Trophoblast cell (in vitro differentiated cells and primary cell): ENCODE data around the gene RAG1.

ENCODE experiments used
- DNase-seq, 2 donors: peaks; one replicate each; pipeline ENCODE4 v3.0.0-alpha.2; 2016
- H2AFZ ChIP-seq: 2 replicates; pipeline ENCODE4 v1.6.1; 2013; ENCODE audit warnings: low read length, moderate library complexity, mild to moderate bottlenecking; ENCODE audit not compliant: insufficient read depth, poor library complexity
- H2AK5ac ChIP-seq: 2 replicates; pipeline ENCODE4 v1.6.1; 2013; ENCODE audit warnings: mild to moderate bottlenecking, low read length
- H2BK120ac ChIP-seq: 2 replicates; pipeline ENCODE4 v1.6.1; 2013; ENCODE audit warnings: low read length, mild to moderate bottlenecking, moderate library complexity; ENCODE audit not compliant: insufficient read depth, poor library complexity
- H2BK12ac ChIP-seq: 2 replicates; pipeline ENCODE4 v1.6.1; 2013; ENCODE audit warnings: mild to moderate bottlenecking, low read length, moderate library complexity
- H2BK5ac ChIP-seq: 2 replicates; pipeline ENCODE4 v1.6.1; 2013; ENCODE audit warnings: low read length, low read depth, moderate library complexity, mild to moderate bottlenecking; ENCODE audit not compliant: poor library complexity
- H3K14ac ChIP-seq: 2 replicates; pipeline ENCODE4 v1.6.1; 2013; ENCODE audit warnings: mild to moderate bottlenecking, low read length
- H3K18ac ChIP-seq: 2 replicates; pipeline ENCODE4 v1.6.1; 2013; ENCODE audit warnings: mild to moderate bottlenecking, low read length
- H3K23ac ChIP-seq: 2 replicates; pipeline ENCODE4 v1.6.1; 2013; ENCODE audit warnings: low read length
- H3K27ac ChIP-seq: 2 replicates; pipeline ENCODE4 v1.5.1; 2013; ENCODE audit warnings: low read depth, mild to moderate bottlenecking, inconsistent platforms, low read length, moderate library complexity
- H3K27me3 ChIP-seq: 2 replicates; pipeline ENCODE4 v1.6.1; 2013; ENCODE audit warnings: inconsistent platforms, mild to moderate bottlenecking, low read length, moderate library complexity; ENCODE audit not compliant: insufficient read depth
- H3K36me3 ChIP-seq, 2 experiments: 1 replicate in 1 of 2; 2 replicates in 1 of 2; pipeline ENCODE4 v1.6.1; 2013; ENCODE audit warnings: low read length in 2 of 2, mild to moderate bottlenecking in 2 of 2, moderate library complexity in 1 of 2; ENCODE audit not compliant: insufficient read depth in 2 of 2, control insufficient read depth in 1 of 2
- H3K4ac ChIP-seq: 2 replicates; pipeline ENCODE4 v1.6.1; 2013; ENCODE audit warnings: low read depth, mild to moderate bottlenecking, low read length, moderate library complexity
- H3K4me1 ChIP-seq, 2 experiments: 1 replicate in 1 of 2; 2 replicates in 1 of 2; pipeline ENCODE4 v1.6.1; 2013; ENCODE audit warnings: low read length in 2 of 2, mild to moderate bottlenecking in 2 of 2, moderate library complexity in 1 of 2; ENCODE audit not compliant: insufficient read depth in 2 of 2, control insufficient read depth in 1 of 2
- H3K4me2 ChIP-seq: 2 replicates; pipeline ENCODE4 v1.6.1; 2013; ENCODE audit warnings: inconsistent platforms, mild to moderate bottlenecking, low read length, moderate library complexity
- H3K4me3 ChIP-seq: 2 replicates; pipeline ENCODE4 v1.5.1; 2013; ENCODE audit warnings: mild to moderate bottlenecking, low read depth, low read length, inconsistent platforms
- H3K79me1 ChIP-seq: one replicate; pipeline ENCODE4 v1.6.1; 2013; ENCODE audit warnings: low read length
- H3K79me2 ChIP-seq: 2 replicates; pipeline ENCODE4 v1.6.1; 2013; ENCODE audit warnings: low read length, mild to moderate bottlenecking; ENCODE audit not compliant: control insufficient read depth, insufficient read depth, poor library complexity
- H3K9ac ChIP-seq: 2 replicates; pipeline ENCODE4 v1.6.1; 2013; ENCODE audit warnings: mild to moderate bottlenecking, low read length
- H3K9me3 ChIP-seq: 2 replicates; pipeline ENCODE4 v1.6.1; 2013; ENCODE audit warnings: low read depth, mild to moderate bottlenecking, control low read depth, inconsistent platforms, low read length; ENCODE audit not compliant: insufficient read depth
- H4K12ac ChIP-seq: 2 replicates; pipeline ENCODE4 v1.6.1; 2013; ENCODE audit warnings: low read depth, mild to moderate bottlenecking, low read length, moderate library complexity
- H4K8ac ChIP-seq: 2 replicates; pipeline ENCODE4 v1.6.1; 2013; ENCODE audit warnings: low read depth, mild to moderate bottlenecking, low read length, moderate library complexity
- H4K91ac ChIP-seq: one replicate; pipeline ENCODE4 v1.6.1; 2013; ENCODE audit warnings: low read depth, mild to moderate bottlenecking, low read length, moderate library complexity
- WGBS: extraction: QIAGEN DNeasy Blood & Tissue Kit; methylation state at CpG from one replicate; pipeline ENCODE4 v1.1.7; 2013; ENCODE audit warnings: missing lambda C conversion rate; ENCODE audit not compliant: insufficient read length, insufficient coverage; ENCODE audit errors: extremely low coverage; 5-methylcytosine and 5-hydroxymethylcytosine counted together

RAG1 gene

DNA sequence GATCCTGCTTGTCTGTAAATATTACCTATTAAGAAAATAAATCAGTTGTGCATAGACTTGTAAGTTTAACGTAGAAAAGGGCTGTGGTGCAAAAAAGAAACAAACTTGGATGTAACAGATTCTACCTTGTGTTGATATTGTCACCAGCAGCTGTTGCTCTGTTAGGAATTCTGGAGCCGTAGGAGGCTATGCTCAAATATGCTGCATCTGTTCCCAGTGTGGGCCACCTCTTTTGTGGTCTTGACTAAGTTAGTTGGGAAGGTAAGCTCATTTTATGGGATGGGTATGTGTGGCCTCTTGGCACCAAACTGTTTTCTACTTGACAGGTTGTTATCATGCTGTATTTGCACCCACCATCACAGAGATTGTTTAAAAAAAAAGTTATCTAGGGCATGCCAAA lies 59.7 kb downstream of the RAG1 start:
- Histone ChIP-seq H3K4me2 (no peak overlapping the region), H4K12ac (no peak overlapping the region), H3K18ac (no peak overlapping the region), H3K79me1 (peaks cover 32% of the 10 kb centered on the region), H3K27me3 (no peaks in the 10 kb centered on the region), H3K14ac (peak overlapping the region; percentile 3), H3K9me3 (no peaks in the 10 kb centered on the region), H3K4me3 (no peak overlapping the region), H3K23ac (no peak overlapping the region), H3K4me1 (peaks cover 0 to 8% of the 10 kb centered on the region in 2 experiments), H3K27ac (peak overlapping the region; percentile 98), H4K8ac (peak overlapping the region; percentile 27), H2AFZ (no peak overlapping the region), H2AK5ac (no peak overlapping the region), H3K9ac (no peak overlapping the region), H4K91ac (peak overlapping the region; percentile 75), H2BK12ac (peak overlapping the region; percentile 37), H3K79me2 (no peaks in the 10 kb centered on the region), H2BK120ac (peak overlapping the region; percentile 89), H3K4ac (peak overlapping the region; percentile 12), H2BK5ac (peak overlapping the region; percentile 52), H3K36me3 (no peaks in the 10 kb centered on the region)
- WGBS, result no CpG with 5 or more reads among the region's 2 CpGs
- DNase-seq, result no peak

DNA sequence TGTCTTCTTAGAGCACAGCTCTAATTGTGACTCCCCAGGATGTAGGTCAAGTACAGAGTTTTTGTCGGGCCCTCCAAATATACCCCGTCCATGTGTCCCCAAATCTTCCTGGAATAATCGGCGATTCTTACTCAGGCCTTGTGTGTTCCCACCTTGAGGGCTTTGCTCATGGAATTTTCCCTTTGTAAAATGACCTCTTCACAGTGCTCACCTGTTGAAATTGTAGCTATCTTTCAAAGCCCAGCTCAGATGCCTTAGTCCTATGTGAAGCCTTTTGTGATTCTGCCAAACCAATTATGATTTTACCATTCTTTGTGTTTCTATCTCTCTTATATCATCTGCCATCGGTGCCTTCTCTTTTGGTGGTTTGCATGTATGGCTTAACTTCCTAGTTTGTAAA lies 60.3 kb downstream of the RAG1 start:
- no peak for DNase-seq
- no CpG with 5 or more reads among the region's 5 CpGs for WGBS

DNA sequence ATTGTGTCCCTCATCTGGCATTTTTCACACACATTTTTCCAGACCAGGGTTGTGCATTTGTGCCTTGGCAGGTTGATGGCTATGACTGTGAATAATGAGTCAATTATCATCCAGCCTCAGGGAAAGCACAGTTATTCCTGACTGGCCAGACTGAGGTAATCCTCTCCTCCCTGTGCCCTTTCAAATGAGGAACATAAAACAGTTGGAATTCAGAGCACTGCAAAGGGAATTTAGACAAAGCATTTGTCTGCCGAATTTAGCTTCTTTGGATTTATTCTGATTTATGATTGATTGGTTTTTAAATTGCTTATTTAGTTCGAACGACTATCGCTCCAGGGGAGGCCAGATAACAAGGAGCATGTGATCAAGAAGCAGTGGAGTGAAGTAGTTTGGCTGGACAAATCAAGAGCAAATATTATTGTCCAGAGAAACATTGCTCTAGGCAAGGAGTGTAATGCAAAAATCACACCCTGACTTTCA lies 61.0 kb downstream of the RAG1 start:
- peak overlapping the region; percentile 47 for H3K14ac ChIP-seq
- peak overlapping the region; percentile 95 for H2BK5ac ChIP-seq
- DNase-seq, result no peak
- no peak overlapping the region for H3K9ac ChIP-seq
- H3K27ac ChIP-seq, result peak overlapping the region; percentile 98
- no peak overlapping the region for H4K12ac ChIP-seq
- no peaks in the 10 kb centered on the region for H3K9me3 ChIP-seq
- WGBS, result no CpG with 5 or more reads among the region's 4 CpGs
- H2BK120ac ChIP-seq, result peak overlapping the region; percentile 92
- H3K18ac ChIP-seq, result no peak overlapping the region
- H3K4ac ChIP-seq, result no peak overlapping the region
- peak overlapping the region; percentile 72 for H4K8ac ChIP-seq
- H3K4me3 ChIP-seq, result no peak overlapping the region
- peak overlapping the region; percentile 42 for H2AK5ac ChIP-seq
- H3K79me2 ChIP-seq, result no peaks in the 10 kb centered on the region
- no peaks in the 10 kb centered on the region for H3K27me3 ChIP-seq
- peaks cover 0 to 8% of the 10 kb centered on the region in 2 experiments for H3K4me1 ChIP-seq
- no peak overlapping the region for H2AFZ ChIP-seq
- H4K91ac ChIP-seq, result peak overlapping the region; percentile 84
- H3K36me3 ChIP-seq, result no peaks in the 10 kb centered on the region
- H2BK12ac ChIP-seq, result no peak overlapping the region
- peak overlapping the region; percentile 44 for H3K4me2 ChIP-seq
- no peak overlapping the region for H3K23ac ChIP-seq
- peaks cover 31% of the 10 kb centered on the region for H3K79me1 ChIP-seq

More for the DNA sequence above, 60.3 kb downstream of the RAG1 start:
- Histone ChIP-seq H3K9me3 (no peaks in the 10 kb centered on the region), H2BK12ac (peak overlapping the region; percentile 15), H4K12ac (no peak overlapping the region), H2BK5ac (peak overlapping the region; percentile 77), H3K27ac (peak overlapping the region; percentile 98), H3K4ac (peak overlapping the region; percentile 49), H4K91ac (peak overlapping the region; percentile 87), H3K27me3 (no peaks in the 10 kb centered on the region), H3K18ac (no peak overlapping the region), H3K14ac (peak overlapping the region; percentile 49), H4K8ac (peak overlapping the region; percentile 66), H3K9ac (no peak overlapping the region), H3K4me1 (peaks cover 0 to 8% of the 10 kb centered on the region in 2 experiments), H3K23ac (no peak overlapping the region), H2AFZ (no peak overlapping the region), H2AK5ac (peak overlapping the region; percentile 39), H3K79me1 (peaks cover 32% of the 10 kb centered on the region), H2BK120ac (peak overlapping the region; percentile 93), H3K4me2 (peak overlapping the region; percentile 25), H3K4me3 (no peak overlapping the region), H3K36me3 (no peaks in the 10 kb centered on the region), H3K79me2 (no peaks in the 10 kb centered on the region)
